GM18498 (cell line): ENCODE data around the gene CTAG1B.
"Not testable (repeated sequence)": the region's sequence is repeated elsewhere in the genome, so short reads cannot be mapped to it uniquely, and the experiment has no call there.

Experiments used
- ATAC-seq: cut with Tn5 transposase; IDR thresholded peaks from one replicate; pipeline ENCODE4 v1.9.1; 2021; ENCODE audit warnings: mild to moderate bottlenecking, moderate library complexity; ENCODE audit not compliant: unreplicated experiment

CTAG1B gene

DNA sequence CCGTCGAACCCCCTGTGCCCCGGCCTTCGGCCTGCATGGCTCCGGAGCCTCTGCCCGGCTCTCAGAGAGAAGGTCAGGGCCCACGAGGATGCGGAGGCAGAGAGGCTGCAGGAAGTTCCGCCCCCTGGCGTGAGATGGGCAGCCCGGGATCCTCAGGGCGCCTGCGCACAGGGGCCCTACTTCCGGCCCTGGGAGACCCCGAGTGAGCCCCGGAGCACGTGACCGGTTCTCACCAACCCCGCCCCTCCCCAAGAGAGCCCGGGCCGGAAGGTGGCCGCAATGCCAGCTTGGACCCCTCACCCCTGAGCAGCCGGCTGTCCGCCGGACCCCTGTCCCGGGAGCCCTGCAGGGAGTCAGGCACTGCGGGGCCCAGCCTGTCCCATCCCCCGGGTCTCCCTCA is at the start of gene CTAG1B:
Gene CTAG1B, minus strand, starts transcription at position 101 of the 400 bp plus-strand sequence. Its CDS starts 64 bp downstream, at position 37.
- ATAC-seq = not testable (repeated sequence)

DNA sequence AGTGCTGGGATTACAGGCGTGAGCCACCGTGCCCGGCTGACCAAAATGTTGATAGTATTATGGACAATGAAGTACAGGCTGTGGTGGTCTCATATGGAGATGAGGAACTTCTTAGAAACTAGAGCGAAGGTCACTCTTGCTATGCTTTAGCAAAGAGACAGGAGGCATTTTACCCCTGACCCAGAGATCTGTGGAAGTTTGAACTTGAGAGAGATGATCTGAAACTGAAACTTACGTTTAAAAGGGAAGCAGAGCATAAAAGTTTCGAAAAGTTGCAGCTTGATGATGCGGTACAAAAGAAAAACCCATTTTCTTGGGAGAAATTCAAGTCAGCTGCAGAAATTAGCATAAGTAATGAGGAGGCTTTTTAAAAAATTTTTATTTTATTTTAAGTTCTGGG is 42.8 kb upstream of the CTAG1B start:
- ATAC-seq = no peak

DNA sequence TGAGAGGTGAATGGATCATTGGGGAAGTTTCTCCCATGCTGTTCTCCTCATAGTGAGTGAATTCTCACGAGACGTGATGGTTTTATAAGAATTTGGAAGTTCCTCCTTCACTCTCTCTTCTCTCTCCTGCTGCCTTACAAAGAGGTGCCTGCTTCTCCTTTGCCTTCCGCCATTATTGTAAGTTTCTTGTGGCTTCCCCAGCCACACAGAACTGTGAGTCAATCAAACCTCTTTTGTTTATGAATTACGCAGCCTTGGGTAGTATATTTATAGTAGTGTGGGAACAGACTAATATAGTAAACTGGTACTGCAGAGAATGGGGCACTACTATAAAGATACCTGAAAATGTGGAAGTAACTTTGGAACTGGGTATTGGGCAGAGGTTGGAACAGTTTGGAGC is 42.1 kb upstream of the CTAG1B start:
- no peak for ATAC-seq

DNA sequence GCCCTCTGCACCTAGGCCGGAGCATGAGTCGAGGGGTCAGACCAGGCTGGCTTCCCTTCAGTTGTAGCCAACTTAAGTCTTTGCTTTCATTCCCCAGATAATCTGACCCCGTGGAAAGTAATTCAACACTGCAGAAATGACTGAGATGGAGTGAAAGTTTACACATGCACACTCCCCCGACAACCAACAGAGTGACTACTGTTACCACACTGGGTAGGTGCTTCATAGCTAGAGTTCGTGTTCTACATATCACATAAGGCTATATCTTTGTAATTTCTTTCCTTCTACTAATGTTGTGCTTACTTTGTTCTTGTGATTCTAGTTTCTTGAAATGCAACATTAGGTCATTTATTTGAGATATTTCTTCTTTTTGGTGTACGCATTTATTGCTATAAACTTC is 41.5 kb upstream of the CTAG1B start:
- no peak for ATAC-seq

DNA sequence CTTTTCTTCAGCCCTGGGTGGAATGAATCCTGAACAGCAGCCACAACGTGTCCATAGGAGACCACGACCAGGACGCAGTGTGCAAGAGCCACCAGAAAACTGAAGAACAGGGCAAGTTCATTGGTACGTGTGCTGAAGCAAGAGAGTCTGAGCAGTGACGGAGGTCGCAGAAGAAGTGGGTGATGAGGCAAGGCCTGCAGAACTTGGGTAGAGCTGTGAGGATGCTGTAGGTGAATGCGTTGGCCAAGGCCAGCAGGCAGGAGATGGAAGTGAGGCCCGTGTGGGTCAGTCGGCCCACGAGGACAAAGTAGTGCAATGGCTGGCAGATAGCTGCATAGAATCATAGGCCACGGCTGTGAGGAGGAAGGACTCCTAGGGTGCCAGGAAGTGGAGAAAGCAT is 39.9 kb upstream of the CTAG1B start:
- no peak for ATAC-seq

DNA sequence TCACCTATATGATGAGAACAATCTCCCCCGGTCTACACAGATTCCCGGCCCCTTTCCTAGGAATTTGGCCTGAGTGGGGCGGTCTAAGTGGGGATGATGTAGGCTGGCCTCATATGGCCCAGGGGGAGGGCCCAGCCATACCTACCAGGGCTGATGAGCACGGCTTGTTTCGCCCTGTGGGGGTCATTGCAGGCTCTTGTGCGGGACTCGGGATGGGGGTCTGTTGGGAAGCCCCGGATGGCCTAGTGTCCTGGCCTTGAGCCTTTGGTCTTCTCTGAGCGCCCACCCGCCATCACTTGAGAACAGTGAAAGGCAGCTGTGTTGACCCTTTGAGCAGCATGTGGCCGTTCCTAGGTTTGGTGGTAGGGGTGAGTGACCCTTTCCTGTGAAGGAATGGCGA is 39.1 kb upstream of the CTAG1B start:
- ATAC-seq = no peak

DNA sequence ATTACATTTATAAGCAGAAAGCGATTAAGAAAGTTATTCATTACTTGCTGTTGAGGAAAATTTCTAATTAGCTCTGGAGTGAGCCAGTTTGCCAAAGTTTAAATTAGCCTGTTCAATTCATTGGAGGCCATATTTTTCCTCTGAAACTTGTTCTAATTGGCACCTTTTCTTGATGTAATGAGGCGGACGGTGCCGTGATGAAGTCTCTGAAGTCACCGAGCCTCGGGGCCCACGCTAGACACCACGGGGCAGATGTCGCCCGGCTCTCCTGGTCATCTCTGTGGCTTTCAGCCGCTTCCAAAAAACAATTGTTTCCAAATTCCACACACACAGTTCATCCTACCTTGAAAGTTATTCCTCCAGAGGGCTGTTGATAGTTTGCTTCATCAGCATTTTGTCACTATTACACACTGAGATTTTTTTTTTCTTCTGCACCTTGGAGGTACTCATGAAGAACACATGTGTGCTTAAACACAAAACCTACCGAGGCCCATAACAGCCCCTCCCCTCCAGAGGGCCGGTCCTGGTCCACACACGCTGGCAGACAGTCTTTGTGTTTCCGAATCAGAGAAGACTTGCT is 38.2 kb upstream of the CTAG1B start:
- no peak for ATAC-seq

DNA sequence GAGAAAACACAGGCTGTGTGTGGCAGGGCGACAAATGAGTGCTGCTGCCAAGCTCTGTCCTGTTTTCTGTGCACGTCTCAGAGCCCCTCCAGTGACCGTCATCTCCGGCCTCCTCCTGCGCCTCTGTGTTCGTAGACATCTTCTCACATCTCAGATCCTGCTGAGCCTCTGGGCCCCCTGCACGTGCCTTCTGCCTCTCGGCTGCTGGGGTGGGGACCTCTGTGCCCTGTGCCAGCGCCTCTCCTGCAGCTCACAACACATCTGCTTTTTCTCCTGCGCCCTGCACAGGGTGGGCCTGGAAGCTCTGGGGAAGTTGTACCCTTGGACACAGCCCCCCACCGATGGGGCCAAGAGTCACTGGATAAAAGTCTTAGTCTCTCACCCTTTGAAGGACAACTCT is 36.7 kb upstream of the CTAG1B start:
- no peak for ATAC-seq

DNA sequence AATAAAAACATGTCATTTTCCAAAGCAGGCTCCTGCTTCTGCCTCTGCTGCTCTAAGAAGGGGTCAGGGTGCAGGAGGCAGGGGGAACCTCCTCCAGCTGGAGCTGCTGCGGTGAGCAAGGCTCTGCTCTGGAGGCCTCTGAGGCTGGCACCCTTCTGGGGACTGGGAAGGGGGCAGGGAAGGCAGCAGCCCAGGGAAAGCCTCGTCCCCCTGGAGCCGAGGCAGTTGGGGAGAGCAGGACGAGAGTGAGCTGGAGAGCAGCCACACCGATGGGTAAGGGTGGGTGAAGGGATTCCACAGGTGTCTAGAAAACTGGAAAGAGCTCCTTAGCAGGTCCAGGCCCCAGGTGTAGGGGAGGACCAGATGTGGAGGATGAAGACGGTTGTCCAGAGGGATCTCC is 36.3 kb upstream of the CTAG1B start:
- no peak for ATAC-seq

DNA sequence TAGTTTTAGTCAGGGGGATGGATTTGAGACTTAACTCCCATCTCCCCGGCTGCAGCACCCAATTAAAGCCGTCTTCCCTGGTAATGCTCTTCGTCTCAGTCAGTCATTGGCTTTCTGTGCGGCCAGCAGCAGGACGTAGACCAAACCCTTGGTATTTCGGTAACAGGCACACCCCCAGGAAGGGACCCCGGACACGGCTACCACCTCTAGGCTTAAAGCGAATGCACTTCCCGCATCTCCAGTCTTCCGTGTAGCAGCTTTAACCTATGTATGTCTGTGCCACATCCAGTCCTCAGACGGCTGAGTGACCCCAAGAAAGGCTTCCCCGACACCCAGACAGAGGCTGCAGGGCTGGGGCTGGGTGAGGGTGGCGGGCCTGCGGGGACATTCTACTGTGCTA is 35.8 kb upstream of the CTAG1B start:
- no peak for ATAC-seq

DNA sequence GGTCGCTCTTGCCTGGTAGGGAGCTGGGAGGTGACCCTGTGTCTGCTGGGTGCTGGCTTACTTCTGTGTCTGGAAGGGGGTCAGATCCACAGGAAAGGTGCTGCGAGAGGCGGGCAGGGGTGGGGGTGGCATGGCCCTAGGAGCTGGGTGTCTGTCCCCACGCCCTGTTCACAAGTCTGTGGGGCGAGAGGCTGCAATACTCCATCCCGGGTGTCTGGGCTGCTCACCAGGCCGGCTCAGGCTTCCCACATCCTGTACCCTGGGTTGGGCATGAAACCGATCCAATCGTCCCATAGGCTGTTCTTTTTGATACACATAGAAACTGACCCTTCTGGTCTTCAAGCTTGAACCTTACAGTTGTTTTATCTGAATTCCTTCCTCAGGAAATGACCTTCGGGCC is 35.3 kb upstream of the CTAG1B start:
- ATAC-seq = no peak

DNA sequence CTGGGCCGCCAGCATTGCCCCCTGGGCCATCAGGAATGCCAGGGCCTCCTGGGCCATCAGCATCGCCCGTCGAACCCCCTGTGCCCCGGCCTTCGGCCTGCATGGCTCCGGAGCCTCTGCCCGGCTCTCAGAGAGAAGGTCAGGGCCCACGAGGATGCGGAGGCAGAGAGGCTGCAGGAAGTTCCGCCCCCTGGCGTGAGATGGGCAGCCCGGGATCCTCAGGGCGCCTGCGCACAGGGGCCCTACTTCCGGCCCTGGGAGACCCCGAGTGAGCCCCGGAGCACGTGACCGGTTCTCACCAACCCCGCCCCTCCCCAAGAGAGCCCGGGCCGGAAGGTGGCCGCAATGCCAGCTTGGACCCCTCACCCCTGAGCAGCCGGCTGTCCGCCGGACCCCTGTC is 34.3 kb upstream of the CTAG1B start, which contains the start of gene CTAG2:
Gene CTAG2, minus strand, starts transcription at position 167 of the 400 bp plus-strand sequence. Its CDS starts 64 bp downstream, at position 103.
- ATAC-seq = not testable (repeated sequence)

DNA sequence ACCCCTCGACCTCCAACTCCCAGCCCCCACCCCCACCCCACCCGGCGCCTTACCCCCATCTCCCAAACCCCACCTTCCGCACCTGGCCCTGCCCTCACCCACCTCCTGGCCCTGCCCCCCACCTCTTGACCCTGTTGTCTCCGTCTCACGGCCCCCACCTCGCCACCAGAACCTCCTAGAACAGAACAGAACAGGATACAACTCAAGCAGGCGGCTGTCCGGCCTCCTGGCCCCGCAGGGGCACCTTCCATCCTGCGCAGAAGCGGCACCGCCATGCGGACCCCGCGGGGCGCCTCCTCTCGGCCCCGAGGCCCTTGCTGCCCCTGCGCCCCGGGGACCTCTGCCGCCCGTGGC is 33.9 kb upstream of the CTAG1B start:
- no peak for ATAC-seq

DNA sequence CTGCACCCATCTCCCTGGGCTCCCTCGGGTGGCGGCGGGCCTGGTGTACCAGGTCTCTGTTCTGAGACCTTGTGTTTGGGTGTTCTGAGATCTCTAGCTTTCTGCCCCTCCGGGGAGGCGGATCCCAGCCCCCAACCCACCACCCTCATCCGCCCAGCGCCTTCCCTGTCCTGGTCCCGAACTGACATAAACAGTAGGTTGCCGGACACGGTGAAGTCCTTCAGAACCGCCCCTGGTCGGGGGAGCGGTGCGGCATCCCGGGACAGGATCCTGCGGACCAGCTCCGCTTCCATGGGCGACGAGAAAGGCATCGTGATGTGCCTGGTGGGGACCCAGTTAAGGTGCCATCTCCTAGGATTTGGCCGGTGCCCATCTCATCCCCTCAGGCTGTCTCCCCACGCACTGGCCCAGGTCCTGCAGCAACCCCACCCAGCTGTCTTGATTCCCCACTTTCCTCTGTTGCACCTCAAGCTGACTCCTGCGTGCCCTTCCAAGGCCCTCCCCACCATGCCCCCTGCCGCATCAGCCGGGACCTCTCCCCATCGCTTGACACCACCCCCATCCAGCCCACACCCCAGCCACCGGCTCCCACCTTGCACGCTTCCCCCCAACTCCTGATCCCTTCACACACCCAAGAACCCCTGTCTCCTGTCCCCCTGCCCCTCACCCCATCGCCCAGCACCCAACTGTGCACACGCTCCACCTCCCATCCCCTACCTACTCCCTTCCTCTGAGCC is 33.4 kb upstream of the CTAG1B start:
- no peak for ATAC-seq

DNA sequence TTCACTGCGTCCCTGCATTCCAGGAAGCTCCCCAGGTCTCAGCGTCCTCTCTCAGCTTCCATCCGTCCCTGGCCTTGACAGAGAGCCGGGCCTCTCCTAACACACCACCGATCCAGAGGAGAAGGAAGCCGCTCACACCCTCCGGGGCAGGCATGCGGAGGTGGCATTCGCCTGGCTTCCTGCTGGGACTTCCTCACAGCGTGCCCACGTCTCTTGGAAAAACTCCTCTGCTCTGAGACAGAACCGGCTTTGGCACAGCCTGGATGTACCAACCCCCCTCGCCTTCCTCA is 31.1 kb upstream of the CTAG1B start:
- ATAC-seq = no peak

DNA sequence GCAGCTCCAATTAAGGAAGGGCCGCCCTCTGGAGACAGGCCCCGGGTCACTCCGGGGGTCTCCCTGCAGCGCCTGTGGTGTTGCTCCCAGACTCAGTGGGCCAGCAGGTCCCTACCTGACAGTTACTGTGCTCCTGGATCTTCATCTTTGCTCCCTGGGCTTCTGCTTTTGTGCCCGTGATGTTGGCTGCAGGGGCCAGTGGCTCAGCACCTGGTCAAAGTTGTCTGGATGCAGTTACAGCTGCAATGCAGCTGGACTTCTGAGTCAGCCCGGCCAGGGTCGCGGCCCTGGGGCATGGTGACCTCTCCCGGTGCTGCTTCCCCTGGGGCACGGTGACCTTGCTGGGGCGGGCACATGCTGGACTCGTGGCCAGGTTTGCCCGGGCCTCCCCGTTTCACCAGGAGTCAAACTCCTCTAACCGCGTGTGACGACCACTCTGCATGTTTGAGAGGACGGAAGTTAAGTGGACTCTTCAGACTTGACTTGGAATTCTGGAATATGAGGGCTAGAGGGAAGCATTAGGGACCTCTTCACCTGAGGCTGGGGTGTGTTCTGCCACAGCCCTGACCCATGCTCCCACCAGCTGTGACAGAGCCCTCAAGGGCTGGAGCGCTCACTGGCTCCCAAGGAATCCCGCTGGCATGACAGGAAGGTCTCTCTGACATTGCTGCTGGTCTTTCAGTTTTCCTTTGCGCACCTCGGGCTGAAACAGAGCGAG is 30.6 kb upstream of the CTAG1B start:
- ATAC-seq = no peak

DNA sequence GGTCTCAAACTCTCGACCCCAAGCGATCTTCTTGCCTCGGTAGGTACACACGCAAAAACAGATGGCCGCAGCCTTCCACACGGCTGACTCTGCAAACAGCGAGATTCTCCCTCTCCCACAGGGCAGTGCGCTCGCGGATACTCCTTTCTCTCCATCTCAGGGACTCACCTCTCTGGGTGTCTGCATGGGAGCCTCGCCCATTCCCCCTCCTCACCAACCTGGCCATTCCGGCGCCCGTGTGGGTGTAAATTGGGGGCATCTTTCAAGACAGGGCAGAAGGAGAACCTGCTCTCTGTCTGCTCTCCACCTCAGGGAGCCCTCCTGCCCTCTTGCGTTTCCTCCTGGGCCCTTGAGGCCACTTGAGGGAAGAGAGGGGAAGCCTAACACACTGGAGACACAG is 29.8 kb upstream of the CTAG1B start:
- no peak for ATAC-seq

DNA sequence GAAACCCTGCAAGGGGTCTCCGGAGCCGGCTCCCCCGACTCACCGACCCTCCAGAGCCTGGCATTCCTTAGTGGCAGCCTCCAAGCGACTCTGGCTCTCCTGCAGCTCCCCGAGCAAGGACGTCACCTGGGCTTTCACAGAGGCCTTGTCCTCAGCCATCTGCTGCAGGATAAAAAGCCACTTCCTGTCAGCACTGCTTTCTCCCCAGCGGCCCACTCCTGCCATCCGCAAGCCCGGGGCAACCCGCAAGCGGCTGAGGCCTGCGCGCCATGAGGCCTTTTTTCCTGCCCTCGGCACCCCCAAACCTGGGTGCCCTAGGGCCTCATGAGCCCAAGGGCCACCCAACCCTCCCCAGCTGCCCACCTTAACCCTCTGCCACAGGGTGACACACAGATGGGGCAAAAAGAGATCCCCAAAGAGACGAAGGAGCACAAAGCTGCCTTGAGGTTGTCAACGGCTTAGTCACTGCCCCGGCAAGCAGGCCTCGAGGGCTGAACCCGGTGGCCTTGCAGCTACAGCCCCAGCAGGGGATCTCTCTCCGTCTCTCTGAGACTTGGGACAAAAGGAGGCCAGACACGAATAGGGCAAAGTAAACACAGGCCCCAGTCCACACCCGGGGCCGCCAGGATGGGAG is 26.8 kb upstream of the CTAG1B start:
- ATAC-seq = not testable (repeated sequence)

DNA sequence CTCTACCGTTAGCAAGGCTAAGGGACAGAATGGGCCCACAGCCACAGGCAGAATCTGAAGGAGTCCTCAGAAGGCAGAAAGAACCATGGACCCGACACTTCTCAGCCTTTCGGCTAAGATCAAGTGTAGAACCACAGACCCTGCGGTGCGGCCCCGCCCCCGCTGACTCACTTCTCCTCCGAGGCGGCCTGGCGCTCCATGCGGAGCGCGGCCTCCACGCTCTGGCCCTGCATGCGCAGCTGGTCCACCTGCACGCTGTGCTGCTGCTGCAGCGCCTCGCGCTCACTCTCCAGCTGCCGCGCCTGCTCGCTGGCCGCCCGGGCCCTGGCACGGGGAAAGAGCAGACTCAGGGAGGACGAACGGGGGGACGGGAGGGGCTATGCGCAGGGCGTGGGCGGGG is 24.6 kb upstream of the CTAG1B start:
- not testable (repeated sequence) for ATAC-seq

DNA sequence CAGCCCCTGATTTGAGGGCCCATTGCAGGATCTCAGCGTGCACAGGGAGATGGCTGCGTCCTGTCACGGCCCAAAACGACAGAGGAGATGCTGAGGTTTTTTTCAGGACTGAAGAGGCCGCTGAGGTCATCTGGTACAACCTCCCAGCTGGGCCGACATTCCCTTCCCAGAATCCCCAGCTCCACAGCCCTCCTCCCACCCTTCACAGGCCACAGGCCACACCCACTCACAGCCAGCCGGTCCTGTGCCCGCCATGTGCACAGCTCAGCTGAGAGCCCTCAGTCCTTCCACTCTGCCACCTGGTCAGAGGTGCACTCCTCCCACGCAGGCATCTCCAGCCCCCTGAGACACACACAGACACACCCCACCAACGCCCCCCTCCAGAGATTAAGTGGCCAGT is 22.7 kb upstream of the CTAG1B start:
- ATAC-seq = not testable (repeated sequence)

DNA sequence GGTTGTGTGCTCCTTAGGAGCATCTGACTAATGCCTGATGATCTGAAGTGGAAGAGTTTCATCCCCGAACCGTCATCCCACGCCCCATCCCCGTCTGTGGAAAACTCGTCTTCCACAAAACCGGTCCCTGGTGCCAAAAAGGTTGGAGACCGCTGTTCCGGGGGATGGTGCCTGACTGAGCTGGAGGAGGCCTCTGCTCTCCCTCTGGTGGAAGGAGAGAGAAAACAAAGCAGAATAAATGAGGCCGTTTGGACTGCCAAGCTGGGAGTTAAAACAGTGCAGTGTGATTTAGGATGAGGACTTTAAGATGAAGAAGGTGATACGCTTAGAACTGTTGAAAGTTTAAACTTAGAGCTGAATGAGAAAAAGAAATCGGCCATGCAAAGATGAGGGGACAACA is 14.6 kb upstream of the CTAG1B start:
- not testable (repeated sequence) for ATAC-seq

DNA sequence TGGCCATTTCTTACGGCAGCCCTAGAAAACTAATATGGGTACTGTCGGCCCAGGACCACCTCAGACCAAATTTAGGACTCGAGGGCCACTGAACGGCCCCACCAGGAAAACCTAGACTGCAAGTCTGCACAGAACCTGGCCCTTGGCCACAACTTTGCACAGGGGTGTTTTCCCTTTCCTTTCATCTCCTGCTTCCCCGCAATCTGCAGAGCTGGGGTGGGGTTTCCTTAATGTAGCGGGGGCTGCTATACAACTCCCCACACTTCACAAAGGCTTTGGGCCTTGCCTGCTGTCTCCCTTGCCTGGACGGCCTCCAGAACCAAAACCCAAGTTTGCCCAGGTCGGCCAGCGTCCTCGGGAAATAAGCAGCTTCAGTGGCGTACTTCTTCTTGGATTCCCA is 11.9 kb upstream of the CTAG1B start:
- not testable (repeated sequence) for ATAC-seq
